SW 1271 (cell line): ENCODE measurements around the gene LEP.
"Not testable (repeated sequence)": the region's sequence is repeated elsewhere in the genome, so short reads cannot be mapped to it uniquely, and the experiment has no call there.

Experiments
- DNase-seq, 2 experiments: peaks; one replicate each; lab custom pipeline; 2025; lab: John Stamatoyannopoulos, UW

The LEP gene

GRCh38 chr7:128210590-128211570 is 30.2 kb upstream of the LEP start:
- DNase-seq: no peak

GRCh38 chr7:128211626-128212025 is 29.5 kb upstream of the LEP start:
- no peak for DNase-seq

GRCh38 chr7:128214463-128214862 is 26.6 kb upstream of the LEP start:
- DNase-seq: no peak

- no peak for DNase-seq
These were observed 25.8 kb upstream of the LEP start for GRCh38 chr7:128215281-128215680.

GRCh38 chr7:128215739-128216138 is 25.3 kb upstream of the LEP start:
- no peak for DNase-seq

- DNase-seq: no peak
These were observed 23.9 kb upstream of the LEP start for GRCh38 chr7:128217030-128217805.

GRCh38 chr7:128217967-128218652 is 23.0 kb upstream of the LEP start:
- DNase-seq: peak in 1 of 2 experiments; percentile 4

GRCh38 chr7:128219636-128220035 is 21.4 kb upstream of the LEP start:
- no peak for DNase-seq

GRCh38 chr7:128221929-128222403 is 19.1 kb upstream of the LEP start:
- DNase-seq: no peak

GRCh38 chr7:128226132-128226980 is 14.7 kb upstream of the LEP start:
- no peak for DNase-seq

GRCh38 chr7:128227271-128227670 is 13.8 kb upstream of the LEP start:
- no peak for DNase-seq

GRCh38 chr7:128231021-128231420 is 10.1 kb upstream of the LEP start:
- DNase-seq: no peak

- DNase-seq: no peak
These were observed 9.4 kb upstream of the LEP start for GRCh38 chr7:128231677-128232076.

- no peak for DNase-seq
These were observed 7.6 kb upstream of the LEP start for GRCh38 chr7:128233471-128233870.

- DNase-seq: no peak
These were observed 6.5 kb upstream of the LEP start for GRCh38 chr7:128234476-128235026.

- DNase-seq: no peak
These were observed 5.6 kb upstream of the LEP start for GRCh38 chr7:128235471-128235870.

GRCh38 chr7:128236924-128237586 is 4.0 kb upstream of the LEP start:
- peak in 1 of 2 experiments; percentile 20 for DNase-seq

- not testable (repeated sequence) for DNase-seq
These were observed 1.9 kb upstream of the LEP start for GRCh38 chr7:128239146-128239545.

GRCh38 chr7:128242661-128243060 is 1.6 kb downstream of the LEP start:
- DNase-seq: no peak

- no peak for DNase-seq
These were observed 2.2 kb downstream of the LEP start for GRCh38 chr7:128243273-128243672.
